A673 (cell line): ENCODE measurements around the gene PSTPIP2. TPM values are rescaled to one million over a fixed set of nuclear protein-coding genes. Genes with fewer than 3 reads are reported as not detected.
A peak's percentile ranks its signal among the peaks of the same experiment; 100 is the strongest.

Experiments used
- BruUV-seq: library from RNA; stranded (reverse); fragments of 400-500 nt; replicated peaks from 2 replicates; lab custom pipeline; 2021; lab: Mats Ljungman, UMichigan
- CTCF ChIA-PET: fragments of 300-600 bp; sonication (Branson Sonifier 250); formaldehyde crosslinking; loops from one replicate; lab custom pipeline; 2022; ENCODE audit warnings: antibody characterized with exemption; lab: Charles Lee
- POLR2A ChIA-PET: fragments of 300-600 bp; sonication (Branson Sonifier 250); formaldehyde crosslinking; loops from one replicate; lab custom pipeline; 2022; ENCODE audit warnings: antibody characterized with exemption; ENCODE audit not compliant: low non-redundant PET; lab: Charles Lee
- DNase-seq: peaks from one replicate; pipeline ENCODE4 v3.0.0-alpha.2; 2015; ENCODE audit warnings: low spot score
- H3K27ac ChIP-seq: fragments of 200-600 bp; sonication (generic); 2 replicates; pipeline ENCODE4 v1.5.1; 2016; ENCODE audit warnings: mixed run types, low read depth, mild to moderate bottlenecking, mixed read lengths, antibody characterized with exemption, low read length; ENCODE audit not compliant: poor library complexity, severe bottlenecking
- H3K27me3 ChIP-seq: fragments of 200-600 bp; sonication (generic); replicated peaks from 2 replicates; pipeline ENCODE4 v1.6.1; 2017; ENCODE audit warnings: mixed run types, low read depth, mild to moderate bottlenecking, mixed read lengths, antibody characterized with exemption, low read length; ENCODE audit not compliant: insufficient read depth, poor library complexity
- H3K36me3 ChIP-seq: fragments of 200-600 bp; sonication (generic); 2 replicates; pipeline ENCODE4 v1.6.1; 2016; ENCODE audit warnings: mixed run types, mild to moderate bottlenecking, mixed read lengths, antibody characterized with exemption, low read length; ENCODE audit not compliant: insufficient read depth, poor library complexity, severe bottlenecking
- H3K4me1 ChIP-seq: fragments of 200-600 bp; sonication (generic); 2 replicates; pipeline ENCODE4 v1.6.1; 2017; ENCODE audit warnings: mixed run types, mild to moderate bottlenecking, mixed read lengths, antibody characterized with exemption, low read length; ENCODE audit not compliant: insufficient read depth, poor library complexity, severe bottlenecking
- H3K4me3 ChIP-seq: fragments of 200-600 bp; sonication (generic); 2 replicates; pipeline ENCODE4 v1.5.1; 2016; ENCODE audit warnings: low read depth, mixed run types, mild to moderate bottlenecking, mixed read lengths, low read length; ENCODE audit not compliant: poor library complexity, severe bottlenecking
- H3K9me3 ChIP-seq: fragments of 200-600 bp; sonication (generic); 2 replicates; pipeline ENCODE4 v1.6.1; 2016; ENCODE audit warnings: mixed run types, low read depth, mild to moderate bottlenecking, mixed read lengths, antibody characterized with exemption, low read length; ENCODE audit not compliant: poor library complexity, severe bottlenecking
- EZH2 ChIP-seq: fragments of 200-600 bp; sonication (generic); IDR thresholded peaks from 2 replicates; pipeline ENCODE4 v1.6.1; 2017; ENCODE audit warnings: borderline replicate concordance, low read depth, mild to moderate bottlenecking, mixed read lengths, antibody characterized with exemption, low read length; ENCODE audit not compliant: poor library complexity, severe bottlenecking
- intact Hi-C: fragments of 100-400 bp; cut with micrococcal nuclease; formaldehyde crosslinking; loops from one replicate; pipeline ENCODE4 v1.10.0; 2022; ENCODE audit not compliant: unreplicated experiment
- total RNA-seq: library from RNA; stranded (reverse); gene quantifications from 2 replicates; pipeline ENCODE4 v1.2.3, GENCODE V29; 2021
- TF ChIP-seq, protein P1 (sequence below): fragments of 300-800, 200-600 bp; sonication (generic); conservative IDR thresholded peaks from 2 replicates; pipeline ENCODE4 v1.5.1; 2017; ENCODE audit warnings: low read depth, mild to moderate bottlenecking, antibody characterized with exemption, low read length, moderate library complexity, mixed read lengths

PSTPIP2 gene
- total RNA-seq, 1 experiment from 2014 or later: 5.7 TPM

DNA sequence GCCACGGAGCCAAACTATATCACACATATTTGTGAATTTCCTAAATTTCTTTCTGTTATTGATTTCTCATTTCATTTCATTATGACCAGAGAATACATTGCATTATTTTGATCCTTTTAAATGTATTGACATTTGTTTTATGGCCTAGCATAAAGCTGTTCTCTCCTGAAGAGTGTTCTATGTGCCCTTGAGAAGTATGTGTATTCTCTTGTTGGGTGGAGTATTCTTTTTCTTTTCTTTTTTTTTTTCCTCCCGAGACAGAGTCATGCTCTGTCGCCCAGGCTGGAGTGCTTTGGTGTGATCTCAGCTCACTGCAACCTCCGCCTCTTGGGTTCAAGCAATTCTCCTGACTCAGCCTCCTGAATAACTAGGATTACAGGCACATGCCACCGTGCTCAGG is 37.3 kb upstream of the PSTPIP2 start:
- CTCF ChIA-PET: no interaction called here
- no peak overlapping the region for H3K4me3 ChIP-seq
- no peaks in the 10 kb centered on the region for H3K4me1 ChIP-seq
- POLR2A ChIA-PET: no interaction called here
- intact Hi-C loops: no loop called here
- no peaks in the 10 kb centered on the region for H3K27me3 ChIP-seq
- H3K27ac ChIP-seq: no peak overlapping the region
- H3K36me3 ChIP-seq: peaks cover 44% of the 10 kb centered on the region
- H3K9me3 ChIP-seq: no peaks in the 10 kb centered on the region
- TF ChIP-seq, protein P1, sequence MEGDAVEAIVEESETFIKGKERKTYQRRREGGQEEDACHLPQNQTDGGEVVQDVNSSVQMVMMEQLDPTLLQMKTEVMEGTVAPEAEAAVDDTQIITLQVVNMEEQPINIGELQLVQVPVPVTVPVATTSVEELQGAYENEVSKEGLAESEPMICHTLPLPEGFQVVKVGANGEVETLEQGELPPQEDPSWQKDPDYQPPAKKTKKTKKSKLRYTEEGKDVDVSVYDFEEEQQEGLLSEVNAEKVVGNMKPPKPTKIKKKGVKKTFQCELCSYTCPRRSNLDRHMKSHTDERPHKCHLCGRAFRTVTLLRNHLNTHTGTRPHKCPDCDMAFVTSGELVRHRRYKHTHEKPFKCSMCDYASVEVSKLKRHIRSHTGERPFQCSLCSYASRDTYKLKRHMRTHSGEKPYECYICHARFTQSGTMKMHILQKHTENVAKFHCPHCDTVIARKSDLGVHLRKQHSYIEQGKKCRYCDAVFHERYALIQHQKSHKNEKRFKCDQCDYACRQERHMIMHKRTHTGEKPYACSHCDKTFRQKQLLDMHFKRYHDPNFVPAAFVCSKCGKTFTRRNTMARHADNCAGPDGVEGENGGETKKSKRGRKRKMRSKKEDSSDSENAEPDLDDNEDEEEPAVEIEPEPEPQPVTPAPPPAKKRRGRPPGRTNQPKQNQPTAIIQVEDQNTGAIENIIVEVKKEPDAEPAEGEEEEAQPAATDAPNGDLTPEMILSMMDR: no peak
- TF ChIP-seq EZH2: no peak
- no TSS peak for BruUV-seq
- no peak for DNase-seq

DNA sequence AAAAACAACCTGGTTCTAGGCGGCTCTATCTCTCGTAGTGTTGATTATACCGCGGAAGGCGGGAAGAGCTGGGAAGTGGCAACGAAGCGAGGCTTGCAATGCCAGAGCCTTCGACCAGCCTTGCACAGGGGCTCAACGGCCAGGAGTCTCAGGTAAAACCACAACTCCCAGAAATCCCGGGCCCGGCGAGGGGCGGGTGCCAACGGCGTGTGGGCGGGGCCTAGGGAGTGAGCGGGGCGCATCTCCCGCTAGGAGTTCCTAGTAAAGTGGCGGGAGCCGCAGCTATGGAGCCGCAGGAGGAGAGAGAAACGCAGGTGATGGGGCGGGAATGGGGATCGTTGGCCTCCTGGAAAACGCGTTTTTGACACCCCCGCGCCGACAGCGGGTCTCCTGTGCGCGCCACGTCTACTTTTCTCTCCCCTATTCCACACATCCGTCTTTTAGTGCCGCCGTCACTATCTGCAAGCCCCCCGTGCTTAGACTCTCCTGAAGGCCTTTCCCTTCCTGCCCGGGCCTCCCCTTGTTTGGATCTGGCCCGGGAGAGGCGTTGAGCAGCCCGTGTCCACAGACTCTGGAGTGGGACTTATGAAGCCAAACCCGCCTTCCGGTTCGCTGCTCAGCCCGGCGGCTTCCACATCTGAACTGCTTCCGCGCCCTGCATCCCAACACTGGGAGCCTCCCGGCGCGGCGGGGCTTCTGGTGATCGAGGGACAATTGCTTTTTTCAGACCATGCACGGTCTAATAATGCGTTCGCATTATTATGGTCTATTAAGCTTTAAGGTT is 32.3 kb upstream of the PSTPIP2 start, which contains the start of gene HAUS1:
HAUS1 (plus strand) TSS at position 258 of the 784 bp plus-strand sequence; CDS start at position 285, 27 bp downstream.
- Histone ChIP-seq H3K36me3 (peaks cover 19% of the 10 kb centered on the region), H3K27ac (peak within 1 kb of the TSS; percentile 75), H3K9me3 (no peaks in the 10 kb centered on the region), H3K4me3 (peak within 1 kb of the TSS; percentile 73), H3K4me1 (no peaks in the 10 kb centered on the region), H3K27me3 (no peaks in the 10 kb centered on the region)
- CTCF ChIA-PET: no interaction called here
- DNase-seq: peak; percentile 96
- intact Hi-C loops: no loop called here
- POLR2A ChIA-PET: interaction anchor here (0.8 kb wide), 1 partner anchor 30 kb away, joined by 4 read pairs; no protein-coding TSS in a partner anchor
- TSS peak; percentile 37 for BruUV-seq
- no peak for TF ChIP-seq EZH2
- TF ChIP-seq, protein P1: no peak

DNA sequence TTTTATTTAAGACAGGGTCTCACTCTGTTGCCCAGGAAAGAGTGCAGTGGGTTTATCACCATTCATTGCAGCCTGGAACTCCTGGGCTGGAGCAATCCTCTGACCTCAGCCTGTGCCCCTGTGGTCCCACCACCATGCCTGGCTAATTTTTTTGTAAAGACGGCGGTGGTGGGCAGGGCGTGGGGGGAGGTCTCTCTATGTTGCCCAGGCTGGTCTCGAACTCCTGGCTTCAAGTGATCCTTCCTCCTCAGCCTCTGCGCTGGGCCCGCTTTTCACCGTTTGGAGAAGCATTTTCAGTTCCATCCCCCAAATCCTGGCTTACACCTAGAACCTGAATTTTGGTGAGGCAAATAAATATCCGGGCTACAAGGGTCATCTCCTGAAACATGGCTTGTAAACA is 27.4 kb upstream of the PSTPIP2 start:
- intact Hi-C loops: no loop called here
- no TSS peak for BruUV-seq
- Histone ChIP-seq H3K9me3 (no peaks in the 10 kb centered on the region), H3K4me3 (no peak overlapping the region), H3K4me1 (peaks cover 6% of the 10 kb centered on the region), H3K27me3 (no peaks in the 10 kb centered on the region), H3K27ac (no peak overlapping the region), H3K36me3 (peaks cover 7% of the 10 kb centered on the region)
- TF ChIP-seq, protein P1: no peak
- TF ChIP-seq EZH2: no peak
- ChIA-PET POLR2A (interaction anchor here (0.6 kb wide), 1 partner anchor 1089 kb away, joined by 3 read pairs; no protein-coding TSS in a partner anchor), CTCF (no interaction called here)
- no peak for DNase-seq
